HepG2 (cell line): ENCODE measurements around the gene CBX5. TPM values are rescaled to one million over a fixed set of nuclear protein-coding genes. Genes with fewer than 3 reads are reported as not detected.

Experiments
- ARID3A ChIP-seq: IDR thresholded peaks from 2 replicates; pipeline ENCODE4 v1.6.1; 2012; ENCODE audit warnings: low read depth, low read length, improper control_type of control experiment
- ARNT2 ChIP-seq: sonication (generic); formaldehyde crosslinking; IDR thresholded peaks from 2 replicates; pipeline ENCODE4 v1.8.0; 2022; ENCODE audit warnings: mild to moderate bottlenecking, low read depth, missing genetic modification reagents, moderate library complexity
- BATF2 ChIP-seq: sonication (generic); formaldehyde crosslinking; IDR thresholded peaks from 2 replicates; pipeline ENCODE4 v1.8.0; 2022; ENCODE audit warnings: mild to moderate bottlenecking, missing genetic modification reagents, moderate library complexity
- CCDC6 ChIP-seq: sonication (generic); formaldehyde crosslinking; IDR thresholded peaks from 2 replicates; pipeline ENCODE4 v1.8.1; 2022; ENCODE audit warnings: mild to moderate bottlenecking, missing genetic modification reagents, moderate library complexity
- GABPA ChIP-seq, 2 experiments: IDR thresholded peaks; 2 replicates each; pipeline ENCODE4 v1.6.1; 2011 to 2016; ENCODE audit warnings: low read depth in 2 of 2, low read length in 1 of 2, missing biosample characterization in 1 of 2, missing genetic modification characterization in 1 of 2
- HDAC6 ChIP-seq: fragments of 200-600 bp; sonication (generic); IDR thresholded peaks from 2 replicates; pipeline ENCODE4 v1.7.0; 2017; ENCODE audit warnings: mild to moderate bottlenecking, antibody characterized with exemption, low read length, low read depth
- NR2F2 ChIP-seq: IDR thresholded peaks from 2 replicates; pipeline ENCODE4 v1.6.1; 2012; ENCODE audit warnings: low read depth, inconsistent platforms, borderline replicate concordance
- REL ChIP-seq: sonication (generic); formaldehyde crosslinking; conservative IDR thresholded peaks from 2 replicates; pipeline ENCODE4 v1.8.0; 2022; ENCODE audit warnings: mild to moderate bottlenecking, missing genetic modification reagents, moderate library complexity
- SNAI1 ChIP-seq: sonication (generic); formaldehyde crosslinking; IDR thresholded peaks from 2 replicates; pipeline ENCODE4 v1.5.0; 2020; ENCODE audit warnings: mild to moderate bottlenecking, missing genetic modification reagents, borderline replicate concordance
- STAT5B ChIP-seq: sonication (generic); formaldehyde crosslinking; IDR thresholded peaks from 2 replicates; pipeline ENCODE4 v1.4.0; 2020; ENCODE audit warnings: missing genetic modification reagents
- TEAD2 ChIP-seq: sonication (generic); formaldehyde crosslinking; IDR thresholded peaks from 2 replicates; pipeline ENCODE4 v1.9.0; 2021; ENCODE audit warnings: missing genetic modification reagents
- ZFP36L1 ChIP-seq: sonication (generic); formaldehyde crosslinking; IDR thresholded peaks from 2 replicates; pipeline ENCODE4 v1.8.0; 2022; ENCODE audit warnings: mild to moderate bottlenecking, missing genetic modification reagents, moderate library complexity
- ZNF160 ChIP-seq: sonication (generic); formaldehyde crosslinking; IDR thresholded peaks from 2 replicates; pipeline ENCODE4 v1.8.0; 2022; ENCODE audit warnings: mild to moderate bottlenecking, inconsistent platforms, missing genetic modification reagents
- ZNF30 ChIP-seq: sonication (generic); formaldehyde crosslinking; IDR thresholded peaks from 2 replicates; pipeline ENCODE4 v1.5.0; 2020; ENCODE audit warnings: mild to moderate bottlenecking, missing genetic modification reagents
- ZNF556 ChIP-seq: sonication (generic); formaldehyde crosslinking; IDR thresholded peaks from 2 replicates; pipeline ENCODE4 v1.4.0; 2020; ENCODE audit warnings: mild to moderate bottlenecking, missing genetic modification reagents, borderline replicate concordance
- ZNF569 ChIP-seq: sonication (generic); formaldehyde crosslinking; IDR thresholded peaks from 2 replicates; pipeline ENCODE4 v1.5.0; 2020; ENCODE audit warnings: mild to moderate bottlenecking, missing genetic modification reagents, moderate library complexity, borderline replicate concordance
- ZNF674 ChIP-seq: sonication (generic); formaldehyde crosslinking; IDR thresholded peaks from 2 replicates; pipeline ENCODE4 v1.5.0; 2020; ENCODE audit warnings: low read depth, mild to moderate bottlenecking, missing genetic modification reagents
- ZNF841 ChIP-seq: sonication (generic); formaldehyde crosslinking; IDR thresholded peaks from 2 replicates; pipeline ENCODE4 v1.8.1; 2023; ENCODE audit warnings: missing genetic modification reagents, borderline replicate concordance
- ZSCAN30 ChIP-seq: sonication (generic); formaldehyde crosslinking; IDR thresholded peaks from 2 replicates; pipeline ENCODE4 v1.5.0; 2020; ENCODE audit warnings: mild to moderate bottlenecking, missing genetic modification reagents
- polyA plus RNA-seq, 8 experiments: library from polyadenylated mRNA; depleted of rRNA in 3 of 8; stranded (reverse) in 7 of 8; unstranded in 1 of 8; fragments of >200 nt; fragmentation: Illumina TruSeq in 4 of 8; extraction: Trizol in 4 of 8; gene quantifications; 2 replicates each; pipeline versions ENCODE4 v1.2.1 to v1.2.3, GENCODE V29; 2011 to 2016; ENCODE audit warnings: low read depth in 4 of 8, missing spikeins in 1 of 8, mixed read lengths in 1 of 8; ENCODE audit not compliant: insufficient read depth in 1 of 8
- total RNA-seq, 5 experiments: library from RNA; depleted of rRNA; stranded (reverse); fragments of >200 nt; fragmentation: Illumina TruSeq; extraction: Trizol; gene quantifications; 2 replicates each; pipeline ENCODE4 v1.2.3, GENCODE V29; 2016; ENCODE audit warnings: low read depth in 1 of 5
- TF ChIP-seq, protein P1 (sequence below): sonication (generic); formaldehyde crosslinking; IDR thresholded peaks from 2 replicates; pipeline ENCODE4 v1.4.0; 2020; ENCODE audit warnings: missing genetic modification reagents
- TF ChIP-seq, protein P2 (sequence below): sonication (generic); formaldehyde crosslinking; IDR thresholded peaks from 2 replicates; pipeline ENCODE4 v1.4.0; 2020; ENCODE audit warnings: missing genetic modification reagents

CBX5 gene
- total and polyA plus RNA-seq, 2 of the 13 experiments (the other 11 are each of a cell fraction or from before 2014, with no cell fraction given): 16.0 to 22.2 TPM

DNA sequence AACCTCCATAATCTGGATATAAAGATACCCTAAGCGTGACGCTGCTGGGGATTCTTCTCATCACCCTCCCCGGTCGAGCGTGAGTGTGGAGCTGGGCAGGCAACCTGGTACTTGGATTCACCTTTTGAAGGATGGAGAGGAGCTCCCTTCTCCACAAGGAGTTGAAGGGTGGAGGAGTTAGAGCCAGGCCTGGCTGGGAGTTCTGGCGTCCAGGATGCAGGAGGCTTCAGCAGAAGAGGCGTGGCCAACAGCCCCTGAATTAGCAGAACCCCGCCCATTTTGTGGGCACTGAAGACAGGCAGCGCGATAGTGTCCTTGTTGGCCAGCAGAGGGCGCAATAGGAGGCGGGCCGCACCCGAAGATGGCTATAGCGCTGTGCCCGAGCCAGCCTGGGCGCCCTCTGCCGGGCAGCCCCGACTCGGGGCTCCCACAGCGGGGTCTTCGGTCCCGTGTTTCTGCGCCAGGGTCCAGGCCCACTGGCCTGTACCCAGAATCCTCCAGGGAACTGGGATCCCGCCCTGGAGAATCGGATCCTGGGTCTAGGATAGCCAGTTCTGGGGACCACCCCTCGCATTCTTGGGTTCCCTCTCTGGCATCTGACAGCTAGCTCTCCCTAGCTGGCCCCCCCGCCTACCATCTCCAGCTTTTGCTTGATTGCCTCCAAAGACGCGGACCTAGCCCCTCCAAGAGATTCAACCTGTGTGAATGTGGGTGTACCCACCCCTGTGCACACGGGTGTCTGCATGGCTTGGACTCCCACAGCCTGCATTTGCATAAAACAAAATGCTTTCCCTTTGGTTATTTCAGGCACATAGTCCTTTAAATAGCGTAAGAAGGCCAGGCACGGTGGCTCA is 65.1 kb downstream of the CBX5 start (continued):
- no peak for TF ChIP-seq STAT5B (CRISPR knock-in tag)
- no peak for TF ChIP-seq ZNF674 (CRISPR knock-in tag)
- TF ChIP-seq ZNF569 (CRISPR knock-in tag): no peak
- no peak for TF ChIP-seq ZNF30 (CRISPR knock-in tag)
- no peak for TF ChIP-seq NR2F2
- TF ChIP-seq ZNF556: peak; percentile 70; the same call in 1 of the 2 replicates
- no peak for TF ChIP-seq ARID3A
- no peak for TF ChIP-seq SNAI1 (CRISPR knock-in tag)
- no peak for TF ChIP-seq HDAC6
- no peak for TF ChIP-seq REL (CRISPR knock-in tag)
- 0 out of 2 replicates have a peak, but pooled peaks have one; percentile 30 for TF ChIP-seq CCDC6 (CRISPR knock-in tag)
- TF ChIP-seq BATF2 (CRISPR knock-in tag): no peak
- TF ChIP-seq, protein P1, sequence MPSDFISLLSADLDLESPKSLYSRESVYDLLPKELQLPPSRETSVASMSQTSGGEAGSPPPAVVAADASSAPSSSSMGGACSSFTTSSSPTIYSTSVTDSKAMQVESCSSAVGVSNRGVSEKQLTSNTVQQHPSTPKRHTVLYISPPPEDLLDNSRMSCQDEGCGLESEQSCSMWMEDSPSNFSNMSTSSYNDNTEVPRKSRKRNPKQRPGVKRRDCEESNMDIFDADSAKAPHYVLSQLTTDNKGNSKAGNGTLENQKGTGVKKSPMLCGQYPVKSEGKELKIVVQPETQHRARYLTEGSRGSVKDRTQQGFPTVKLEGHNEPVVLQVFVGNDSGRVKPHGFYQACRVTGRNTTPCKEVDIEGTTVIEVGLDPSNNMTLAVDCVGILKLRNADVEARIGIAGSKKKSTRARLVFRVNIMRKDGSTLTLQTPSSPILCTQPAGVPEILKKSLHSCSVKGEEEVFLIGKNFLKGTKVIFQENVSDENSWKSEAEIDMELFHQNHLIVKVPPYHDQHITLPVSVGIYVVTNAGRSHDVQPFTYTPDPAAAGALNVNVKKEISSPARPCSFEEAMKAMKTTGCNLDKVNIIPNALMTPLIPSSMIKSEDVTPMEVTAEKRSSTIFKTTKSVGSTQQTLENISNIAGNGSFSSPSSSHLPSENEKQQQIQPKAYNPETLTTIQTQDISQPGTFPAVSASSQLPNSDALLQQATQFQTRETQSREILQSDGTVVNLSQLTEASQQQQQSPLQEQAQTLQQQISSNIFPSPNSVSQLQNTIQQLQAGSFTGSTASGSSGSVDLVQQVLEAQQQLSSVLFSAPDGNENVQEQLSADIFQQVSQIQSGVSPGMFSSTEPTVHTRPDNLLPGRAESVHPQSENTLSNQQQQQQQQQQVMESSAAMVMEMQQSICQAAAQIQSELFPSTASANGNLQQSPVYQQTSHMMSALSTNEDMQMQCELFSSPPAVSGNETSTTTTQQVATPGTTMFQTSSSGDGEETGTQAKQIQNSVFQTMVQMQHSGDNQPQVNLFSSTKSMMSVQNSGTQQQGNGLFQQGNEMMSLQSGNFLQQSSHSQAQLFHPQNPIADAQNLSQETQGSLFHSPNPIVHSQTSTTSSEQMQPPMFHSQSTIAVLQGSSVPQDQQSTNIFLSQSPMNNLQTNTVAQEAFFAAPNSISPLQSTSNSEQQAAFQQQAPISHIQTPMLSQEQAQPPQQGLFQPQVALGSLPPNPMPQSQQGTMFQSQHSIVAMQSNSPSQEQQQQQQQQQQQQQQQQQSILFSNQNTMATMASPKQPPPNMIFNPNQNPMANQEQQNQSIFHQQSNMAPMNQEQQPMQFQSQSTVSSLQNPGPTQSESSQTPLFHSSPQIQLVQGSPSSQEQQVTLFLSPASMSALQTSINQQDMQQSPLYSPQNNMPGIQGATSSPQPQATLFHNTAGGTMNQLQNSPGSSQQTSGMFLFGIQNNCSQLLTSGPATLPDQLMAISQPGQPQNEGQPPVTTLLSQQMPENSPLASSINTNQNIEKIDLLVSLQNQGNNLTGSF (CRISPR knock-in tag): no peak
- no peak for TF ChIP-seq GABPA (IDR thresholded peaks at IDR 0.05; ENCODE audit: low read depth, low read length)
- TF ChIP-seq GABPA (CRISPR knock-in tag; IDR thresholded peaks at IDR 0.05; ENCODE audit: low read depth): no peak
- no peak for TF ChIP-seq ZSCAN30
- TF ChIP-seq ZFP36L1 (CRISPR knock-in tag): no peak
- TF ChIP-seq ZNF841 (CRISPR knock-in tag): no peak
- TF ChIP-seq ARNT2 (CRISPR knock-in tag): no peak
- no peak for TF ChIP-seq TEAD2 (CRISPR knock-in tag)
- TF ChIP-seq ZNF160 (CRISPR knock-in tag): no peak
- TF ChIP-seq, protein P2, sequence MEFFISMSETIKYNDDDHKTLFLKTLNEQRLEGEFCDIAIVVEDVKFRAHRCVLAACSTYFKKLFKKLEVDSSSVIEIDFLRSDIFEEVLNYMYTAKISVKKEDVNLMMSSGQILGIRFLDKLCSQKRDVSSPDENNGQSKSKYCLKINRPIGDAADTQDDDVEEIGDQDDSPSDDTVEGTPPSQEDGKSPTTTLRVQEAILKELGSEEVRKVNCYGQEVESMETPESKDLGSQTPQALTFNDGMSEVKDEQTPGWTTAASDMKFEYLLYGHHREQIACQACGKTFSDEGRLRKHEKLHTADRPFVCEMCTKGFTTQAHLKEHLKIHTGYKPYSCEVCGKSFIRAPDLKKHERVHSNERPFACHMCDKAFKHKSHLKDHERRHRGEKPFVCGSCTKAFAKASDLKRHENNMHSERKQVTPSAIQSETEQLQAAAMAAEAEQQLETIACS (CRISPR knock-in tag): no peak
